KMS-11 (cell line): ENCODE data around the gene LCE1F.

Source experiments
- H2AFZ ChIP-seq: fragments of 200-600 bp; sonication (generic); 2 replicates; pipeline ENCODE4 v1.6.1; 2016; ENCODE audit warnings: antibody characterized with exemption, mixed run types, low read depth
- H3K27ac ChIP-seq: fragments of 200-600 bp; sonication (generic); 2 replicates; pipeline ENCODE4 v1.6.1; 2016; ENCODE audit warnings: mild to moderate bottlenecking, mixed run types
- H3K27me3 ChIP-seq: fragments of 200-600 bp; sonication (generic); 2 replicates; pipeline ENCODE4 v1.6.1; 2017; ENCODE audit warnings: mild to moderate bottlenecking, low read depth, mixed run types, moderate library complexity; ENCODE audit not compliant: insufficient read depth
- H3K36me3 ChIP-seq: fragments of 200-600 bp; sonication (generic); 2 replicates; pipeline ENCODE4 v1.6.1; 2017; ENCODE audit warnings: mild to moderate bottlenecking, mixed run types; ENCODE audit not compliant: insufficient read depth
- H3K4me1 ChIP-seq: fragments of 200-600 bp; sonication (generic); 2 replicates; pipeline ENCODE4 v1.6.1; 2016; ENCODE audit warnings: mild to moderate bottlenecking, low read depth, mixed run types; ENCODE audit not compliant: poor library complexity, severe bottlenecking
- H3K4me2 ChIP-seq: fragments of 200-600 bp; sonication (generic); 2 replicates; pipeline ENCODE4 v1.7.0; 2016; ENCODE audit warnings: mild to moderate bottlenecking, mixed run types
- H3K4me3 ChIP-seq: fragments of 200-600 bp; sonication (generic); IDR thresholded peaks from 2 replicates; pipeline ENCODE4 v1.6.1; 2017; ENCODE audit warnings: low read depth, low read length, mixed read lengths; ENCODE audit not compliant: insufficient read depth
- H3K79me2 ChIP-seq: fragments of 200-600 bp; sonication (generic); 2 replicates; pipeline ENCODE4 v1.6.1; 2016; ENCODE audit warnings: low read depth, mixed run types; ENCODE audit not compliant: insufficient read depth
- H3K9ac ChIP-seq: fragments of 200-600 bp; sonication (generic); 2 replicates; pipeline ENCODE4 v1.6.1; 2016; ENCODE audit warnings: mild to moderate bottlenecking, mixed run types
- H4K20me1 ChIP-seq: fragments of 200-600 bp; sonication (generic); 2 replicates; pipeline ENCODE4 v1.6.1; 2016; ENCODE audit warnings: mild to moderate bottlenecking, mixed run types; ENCODE audit not compliant: insufficient read depth
- TF ChIP-seq, protein P1 (sequence below): fragments of 200-600 bp; sonication (generic); conservative IDR thresholded peaks from 2 replicates; pipeline ENCODE4 v1.6.1; 2017; ENCODE audit warnings: low read depth, mild to moderate bottlenecking, antibody characterized with exemption, low read length, moderate library complexity, mixed read lengths

Gene LCE1F

DNA sequence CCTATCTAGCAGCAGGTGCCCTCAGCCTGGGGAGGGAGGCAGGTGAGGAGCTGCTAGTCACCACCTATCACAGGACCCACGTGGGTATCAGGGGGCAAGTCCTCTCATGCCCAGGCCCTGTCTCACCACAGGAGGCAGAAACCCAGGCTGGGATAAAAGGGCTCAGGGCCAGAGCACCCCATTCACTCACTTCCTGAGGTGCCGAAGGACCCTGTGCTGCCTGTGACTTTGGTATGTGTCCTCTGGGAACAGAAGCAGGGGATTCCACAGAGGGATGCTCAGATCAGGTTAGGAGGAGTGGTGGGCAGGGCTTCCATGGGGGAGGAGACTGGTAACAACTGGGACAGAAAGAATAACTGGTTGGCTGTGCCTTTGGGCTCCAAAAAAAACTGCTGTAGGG lies 11.1 kb downstream of the LCE1F start, which contains the start of gene LCE1E:
TSS of gene LCE1E (plus strand) at position 181 of the 400 bp plus-strand sequence. CDS start 1,043 bp downstream, outside the sequence.
- TF ChIP-seq, protein P1, sequence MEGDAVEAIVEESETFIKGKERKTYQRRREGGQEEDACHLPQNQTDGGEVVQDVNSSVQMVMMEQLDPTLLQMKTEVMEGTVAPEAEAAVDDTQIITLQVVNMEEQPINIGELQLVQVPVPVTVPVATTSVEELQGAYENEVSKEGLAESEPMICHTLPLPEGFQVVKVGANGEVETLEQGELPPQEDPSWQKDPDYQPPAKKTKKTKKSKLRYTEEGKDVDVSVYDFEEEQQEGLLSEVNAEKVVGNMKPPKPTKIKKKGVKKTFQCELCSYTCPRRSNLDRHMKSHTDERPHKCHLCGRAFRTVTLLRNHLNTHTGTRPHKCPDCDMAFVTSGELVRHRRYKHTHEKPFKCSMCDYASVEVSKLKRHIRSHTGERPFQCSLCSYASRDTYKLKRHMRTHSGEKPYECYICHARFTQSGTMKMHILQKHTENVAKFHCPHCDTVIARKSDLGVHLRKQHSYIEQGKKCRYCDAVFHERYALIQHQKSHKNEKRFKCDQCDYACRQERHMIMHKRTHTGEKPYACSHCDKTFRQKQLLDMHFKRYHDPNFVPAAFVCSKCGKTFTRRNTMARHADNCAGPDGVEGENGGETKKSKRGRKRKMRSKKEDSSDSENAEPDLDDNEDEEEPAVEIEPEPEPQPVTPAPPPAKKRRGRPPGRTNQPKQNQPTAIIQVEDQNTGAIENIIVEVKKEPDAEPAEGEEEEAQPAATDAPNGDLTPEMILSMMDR = no peak
- no peak within 1 kb of the TSS for H2AFZ ChIP-seq
- H3K4me1 ChIP-seq = no peaks in the 10 kb centered on the region
- H4K20me1 ChIP-seq = no peaks in the 10 kb centered on the region
- no peak within 1 kb of the TSS for H3K9ac ChIP-seq
- no peaks in the 10 kb centered on the region for H3K27me3 ChIP-seq
- H3K36me3 ChIP-seq = no peaks in the 10 kb centered on the region
- no peak within 1 kb of the TSS for H3K4me2 ChIP-seq
- no peak within 1 kb of the TSS for H3K27ac ChIP-seq
- no peaks in the 10 kb centered on the region for H3K79me2 ChIP-seq
- no peak within 1 kb of the TSS for H3K4me3 ChIP-seq

DNA sequence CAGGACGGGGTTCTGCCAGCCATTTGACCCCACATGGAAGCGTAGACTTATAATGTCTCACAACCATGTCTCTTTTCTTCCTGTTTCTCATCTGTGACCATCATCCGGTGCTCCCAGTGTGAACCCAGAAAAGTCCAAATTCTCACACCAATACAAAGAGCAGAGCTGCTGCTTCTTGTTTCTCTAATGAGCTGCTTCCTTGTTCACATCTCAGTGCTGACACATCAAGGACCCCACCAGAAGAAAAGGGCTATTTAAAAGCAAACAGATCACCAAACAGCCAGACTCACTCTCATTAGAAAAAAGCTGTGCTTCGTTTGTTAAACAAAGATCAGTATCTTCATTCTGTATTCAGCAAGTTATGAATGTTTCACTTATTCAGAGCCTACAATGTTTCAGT lies 20.7 kb downstream of the LCE1F start:
- no peak overlapping the region for H3K4me2 ChIP-seq
- H4K20me1 ChIP-seq = no peaks in the 10 kb centered on the region
- no peaks in the 10 kb centered on the region for H3K79me2 ChIP-seq
- no peaks in the 10 kb centered on the region for H3K27me3 ChIP-seq
- no peaks in the 10 kb centered on the region for H3K4me1 ChIP-seq
- H2AFZ ChIP-seq = no peak overlapping the region; the same call in 1 of the 2 replicates
- H3K9ac ChIP-seq = no peak overlapping the region
- no peak overlapping the region for H3K27ac ChIP-seq
- no peaks in the 10 kb centered on the region for H3K36me3 ChIP-seq
- H3K4me3 ChIP-seq = no peak overlapping the region
- TF ChIP-seq, protein P1 = no peak

DNA sequence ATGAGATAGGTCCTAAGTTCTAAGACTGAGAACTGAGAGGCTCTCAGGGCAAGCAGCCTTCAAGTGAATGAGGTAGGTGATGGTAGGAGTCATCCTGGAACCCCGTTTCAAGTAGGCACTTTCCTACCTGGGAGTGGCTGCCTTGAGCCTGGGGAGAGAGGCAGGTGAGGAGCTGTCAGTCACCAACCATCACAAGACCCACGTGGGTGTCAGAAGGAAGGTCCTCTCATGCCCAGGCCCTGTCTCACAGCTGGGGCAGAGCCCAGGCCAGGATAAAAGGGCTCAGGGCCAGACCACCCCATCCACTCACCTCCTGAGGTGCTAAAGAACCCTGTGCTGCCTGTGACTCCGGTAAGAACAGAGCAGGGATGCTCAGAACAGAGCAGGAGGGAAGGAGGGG lies 21.5 kb downstream of the LCE1F start, which contains the start of gene LCE1D:
TSS of gene LCE1D (plus strand) at position 301 of the 400 bp plus-strand sequence. CDS start 1,074 bp downstream, outside the sequence.
- no peak within 1 kb of the TSS for H3K27ac ChIP-seq
- no peaks in the 10 kb centered on the region for H3K27me3 ChIP-seq
- H2AFZ ChIP-seq = no peak within 1 kb of the TSS; the same call in 1 of the 2 replicates
- H3K4me2 ChIP-seq = no peak within 1 kb of the TSS
- H3K9ac ChIP-seq = no peak within 1 kb of the TSS
- H3K4me1 ChIP-seq = no peaks in the 10 kb centered on the region
- H3K36me3 ChIP-seq = no peaks in the 10 kb centered on the region
- no peak within 1 kb of the TSS for H3K4me3 ChIP-seq
- TF ChIP-seq, protein P1 = no peak
- no peaks in the 10 kb centered on the region for H4K20me1 ChIP-seq
- H3K79me2 ChIP-seq = no peaks in the 10 kb centered on the region

DNA sequence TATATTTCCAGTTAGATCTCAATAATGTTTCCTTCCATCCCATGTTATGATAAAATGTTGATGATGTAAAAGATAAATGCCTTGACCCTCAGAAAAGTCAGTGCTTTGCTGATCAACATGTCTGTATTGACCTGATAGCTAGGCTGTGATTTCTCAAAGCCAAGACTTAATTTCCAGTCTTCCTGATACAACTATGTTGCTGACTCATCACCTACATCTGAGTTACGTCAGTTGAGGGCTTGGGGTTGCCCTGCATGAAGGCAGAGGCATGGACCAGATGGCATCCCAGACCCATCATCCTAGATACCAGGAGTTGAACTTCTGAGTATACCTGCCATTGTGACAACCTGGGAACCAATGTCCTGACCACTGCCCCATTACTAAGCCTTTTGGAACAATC lies 26.4 kb downstream of the LCE1F start:
- Histone ChIP-seq H3K27ac (no peak overlapping the region), H3K4me3 (no peak overlapping the region), H3K79me2 (no peaks in the 10 kb centered on the region), H2AFZ (no peak overlapping the region), H3K27me3 (no peaks in the 10 kb centered on the region), H3K9ac (no peak overlapping the region), H3K4me2 (no peak overlapping the region), H3K4me1 (no peaks in the 10 kb centered on the region), H3K36me3 (no peaks in the 10 kb centered on the region), H4K20me1 (no peaks in the 10 kb centered on the region)
- TF ChIP-seq, protein P1 = no peak
